Measurements from ENCODE around the gene DMP1. TPM values are rescaled to one million over a fixed set of nuclear protein-coding genes. Genes with fewer than 3 reads are reported as not detected.

Gene DMP1
- total RNA-seq, 4 donors from 2014 or later = not detected

Other genes with a start within 250 kb of the DMP1 start
- gene NUDT9, start 227.7 kb upstream of the DMP1 start, total RNA-seq = 10 to 100 TPM; 19.3 to 26.7 (median 22.8) TPM
- gene SPARCL1, start 120.9 kb upstream of the DMP1 start, total RNA-seq = 1,000 to 10,000 TPM; 1,558 to 2,335 (median 1,828) TPM
- gene DSPP, start 41.8 kb upstream of the DMP1 start, total RNA-seq = not detected
- gene IBSP, start 149.3 kb downstream of the DMP1 start, total RNA-seq = not detected
- gene MEPE, start 182.7 kb downstream of the DMP1 start, total RNA-seq = not detected

All from gastroesophageal sphincter (tissue), 4 donors.